ENCODE data around the gene RBBP7. TPM values are rescaled to one million over a fixed set of nuclear protein-coding genes. Genes with fewer than 3 reads are reported as not detected.

Gene RBBP7
- total and polyA plus RNA-seq, 2 of the 8 experiments (the other 6 are each of a cell fraction or from before 2014, with no cell fraction given) = 107 to 138 TPM

- Histone ChIP-seq H3K27ac (ENCODE audit: low read depth, low read length) (no peak overlapping the region), H2BK15ac (ENCODE audit: low read length) (no peak overlapping the region), H3K4me2 (ENCODE audit: insufficient read depth in 1 of 2, low read depth in 2 of 2, low read length in 2 of 2) (no peak overlapping the region), H3K9me3 (ENCODE audit: insufficient read depth in 2 of 2, low read depth in 1 of 2, low read length in 1 of 2) (no peaks in the 10 kb centered on the region), H3K23ac (ENCODE audit: insufficient read length) (no peak overlapping the region), H2BK12ac (ENCODE audit: low read depth, low read length) (no peak overlapping the region), H3K4me1 (replicated peaks in 1 of 4; ENCODE audit: control insufficient read depth in 3 of 4, insufficient read depth in 4 of 4, low read length in 3 of 4) (no peaks in the 10 kb centered on the region), H3K56ac (replicated peaks; ENCODE audit: insufficient read length, low read depth, low read length) (no peak overlapping the region), H3K79me1 (ENCODE audit: low read depth, low read length) (no peaks in the 10 kb centered on the region), H2BK120ac (replicated peaks; ENCODE audit: low read depth, low read length) (no peak overlapping the region), H3K79me2 (ENCODE audit: control insufficient read depth in 1 of 2, insufficient read depth in 2 of 2, low read length in 2 of 2) (peaks cover 0 to 72% of the 10 kb centered on the region in 2 experiments; a peak in 2 of 4 replicates), H2AFZ (ENCODE audit: low read length) (no peak overlapping the region), H4K91ac (replicated peaks; ENCODE audit: insufficient read length, low read length) (no peak overlapping the region), H4K8ac (ENCODE audit: extremely low read depth, insufficient read depth, low read length) (no peak overlapping the region), H2AK5ac (ENCODE audit: low read depth, low read length) (no peak overlapping the region), H3K9ac (replicated peaks in 1 of 4; ENCODE audit: extremely low read depth in 1 of 4, low read depth in 3 of 4, low read length in 3 of 4) (no peak overlapping the region), H3K18ac (ENCODE audit: extremely low read depth, low read length) (no peak overlapping the region), H2BK20ac (ENCODE audit: low read length) (no peak overlapping the region), H2BK5ac (ENCODE audit: low read depth, low read length) (no peak overlapping the region), H3K23me2 (ENCODE audit: low read depth, low read length) (no peaks in the 10 kb centered on the region), H3K14ac (ENCODE audit: insufficient read length) (no peak overlapping the region), H4K20me1 (replicated peaks in 1 of 2; ENCODE audit: control insufficient read depth in 1 of 2, insufficient read depth in 2 of 2, low read length in 2 of 2) (peaks cover 2% of the 10 kb centered on the region in 2 experiments), H4K5ac (ENCODE audit: insufficient read length, low read depth, low read length) (no peak overlapping the region), H3K36me3 (ENCODE audit: control insufficient read depth in 2 of 4, insufficient read depth in 4 of 4, low read length in 3 of 4) (peaks cover 0 to 38% (median 15%) of the 10 kb centered on the region in 4 experiments; a peak in 5 of 8 replicates), H3K27me3 (replicated peaks in 1 of 4; ENCODE audit: control insufficient read depth in 3 of 4, extremely low read depth in 1 of 4, insufficient read depth in 3 of 4, low read length in 3 of 4) (no peaks in the 10 kb centered on the region), H3K4ac (replicated peaks; ENCODE audit: insufficient read length, low read depth, low read length) (no peak overlapping the region), H3K4me3 (ENCODE audit: extremely low read depth in 1 of 4, insufficient read depth in 2 of 4, low read depth in 3 of 4, low read length in 4 of 4) (no peak overlapping the region)
- CTCF ChIA-PET (ENCODE audit: partially characterized antibody) = no interaction called here
- 100% methylated on average over 2 of the region's 4 CpGs; no CpG with 5 or more reads in 1 of the 2 experiments for WGBS, 2 experiments (ENCODE audit: extremely low coverage in 1 of 2, insufficient coverage in 1 of 2, insufficient read length in 1 of 2, insufficient replicate concordance in 2 of 2, low coverage in 1 of 2, low lambda C conversion rate in 2 of 2, missing lambda C conversion rate in 1 of 2)
- POLR2A ChIA-PET (ENCODE audit: partially characterized antibody) = no interaction called here
- DNase-seq (ENCODE audit: low read depth in 1 of 2, low spot score in 2 of 2) = no peak
- TF ChIP-seq EZH2 (IDR thresholded peaks at IDR 0.05; ENCODE audit: low read depth, low read length, severe bottlenecking) = no peak
- no peak for TF ChIP-seq POLR2AphosphoS5 (IDR thresholded peaks at IDR 0.05; ENCODE audit: low read depth, low read length)
- TF ChIP-seq KDM5A (IDR thresholded peaks at IDR 0.05; ENCODE audit: low read length) = no peak
- TF ChIP-seq RNF2 (IDR thresholded peaks at IDR 0.05; ENCODE audit: borderline replicate concordance, low read depth, low read length, missing control alignments, poor library complexity, severe bottlenecking) = no peak
- no peak for TF ChIP-seq GABPA (IDR thresholded peaks at IDR 0.05; ENCODE audit: borderline replicate concordance, insufficient read depth, low read length)
- TF ChIP-seq KDM4A (IDR thresholded peaks at IDR 0.05; ENCODE audit: low read depth, low read length, severe bottlenecking) = no peak
- no peak for TF ChIP-seq SIX5 (IDR thresholded peaks at IDR 0.05; ENCODE audit: low read depth, low read length)
- no peak for TF ChIP-seq KDM1A (IDR thresholded peaks at IDR 0.05; ENCODE audit: borderline replicate concordance, low read length)
- TF ChIP-seq CTBP2 (IDR thresholded peaks at IDR 0.05; ENCODE audit: borderline replicate concordance, insufficient read depth, insufficient read length, low read length) = no peak
- no peak for TF ChIP-seq RXRA (IDR thresholded peaks at IDR 0.05; ENCODE audit: insufficient read depth, low read depth, low read length)
- FAIRE-seq = no peak
Observed at GRCh38 chrX:16796298-16796697, 73.9 kb downstream of the RBBP7 start.

Data from H1 (cell line).